ENCODE measurements around the gene ZNF689. TPM values are rescaled to one million over a fixed set of nuclear protein-coding genes. Genes with fewer than 3 reads are reported as not detected.

Gene ZNF689
- total and polyA plus RNA-seq, 2 of the 13 experiments (the other 11 are each of a cell fraction or from before 2014, with no cell fraction given) = 9.7 to 19.5 TPM

DNA sequence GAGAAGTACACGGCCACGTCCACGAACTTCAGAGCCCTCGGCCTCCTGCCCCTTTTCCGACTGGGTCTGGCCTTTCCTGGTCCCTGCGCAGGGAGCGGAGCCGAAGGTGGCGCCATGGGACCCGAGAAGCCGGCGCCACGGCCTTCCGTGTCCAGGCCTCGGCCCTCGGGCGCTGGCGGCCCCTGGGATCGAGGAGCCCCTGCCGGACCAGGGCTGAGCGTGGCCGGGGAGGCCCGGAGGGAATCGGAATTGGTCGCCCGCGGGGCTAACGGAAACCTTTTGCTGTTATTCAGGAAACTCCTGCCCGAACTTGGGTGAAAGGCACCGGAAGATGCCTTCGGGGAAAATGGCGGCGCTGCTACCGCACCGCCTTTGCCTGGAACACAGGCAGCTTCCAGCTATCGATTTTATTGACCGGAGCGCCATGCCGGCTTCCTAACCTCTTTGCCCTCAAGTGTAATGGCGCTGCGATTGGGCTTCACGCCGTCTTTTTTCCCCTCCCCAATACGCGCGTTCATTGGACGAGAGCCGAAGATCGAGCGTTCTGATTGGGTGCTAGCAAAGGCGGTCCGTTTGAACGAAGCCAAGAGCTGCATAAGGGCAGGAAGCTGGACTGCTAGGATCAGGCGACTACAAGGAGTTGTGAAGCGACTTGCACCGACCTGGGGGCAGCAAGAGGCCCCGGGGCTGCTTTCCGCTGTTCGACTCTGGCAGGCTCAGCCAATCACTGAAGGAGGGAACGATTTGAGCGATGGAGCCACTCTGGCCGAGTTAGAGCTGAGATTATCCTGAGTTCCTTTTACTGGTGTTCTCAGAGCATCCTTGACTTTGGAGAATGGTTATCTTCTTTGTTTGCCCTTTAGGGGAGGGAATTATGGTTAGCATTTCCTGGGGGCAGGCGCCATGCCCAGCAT is at the start of gene ZNF689 (continued):
- TF ChIP-seq IRF2 (CRISPR knock-in tag; IDR thresholded peaks at IDR 0.05) (peak; percentile 94), ZNF510 (CRISPR knock-in tag; IDR thresholded peaks at IDR 0.05; ENCODE audit: low read depth) (peak; percentile 84; the same call in 1 of the 2 replicates), THAP11 (CRISPR knock-in tag; IDR thresholded peaks at IDR 0.05) (peak; percentile 94), PHF21A (CRISPR knock-in tag; IDR thresholded peaks at IDR 0.05) (peak; percentile 82), SMAD3 (CRISPR knock-in tag; IDR thresholded peaks at IDR 0.05) (peak; percentile 83; the same call in 1 of the 2 replicates), ZNF337 (CRISPR knock-in tag; IDR thresholded peaks at IDR 0.05; ENCODE audit: borderline replicate concordance, low read depth) (peak; percentile 97; the same call in 1 of the 2 replicates), SOX5 (CRISPR knock-in tag; IDR thresholded peaks at IDR 0.05; ENCODE audit: borderline replicate concordance) (peak; percentile 55), NFE2 (CRISPR knock-in tag; IDR thresholded peaks at IDR 0.05) (no peak), SPEN (CRISPR knock-in tag; IDR thresholded peaks at IDR 0.05; ENCODE audit: low read depth) (peak; percentile 94), CHD4 (IDR thresholded peaks at IDR 0.05; ENCODE audit: borderline replicate concordance, low read length) (no peak), NR1H2 (CRISPR knock-in tag; IDR thresholded peaks at IDR 0.05; ENCODE audit: borderline replicate concordance, low read depth) (peak; percentile 10), MEIS1 (CRISPR knock-in tag; IDR thresholded peaks at IDR 0.05; ENCODE audit: borderline replicate concordance) (peak; percentile 13; the same call in 1 of the 2 replicates), MEIS2 (CRISPR knock-in tag; IDR thresholded peaks at IDR 0.05) (peak; percentile 38), TP53 (CRISPR knock-in tag; conservative IDR thresholded peaks at IDR 0.05) (no peak), ZNF121 (CRISPR knock-in tag; IDR thresholded peaks at IDR 0.05) (peak; percentile 44; the same call in 1 of the 2 replicates), ZKSCAN1 (IDR thresholded peaks at IDR 0.05; ENCODE audit: low read length) (peak; percentile 53), E2F5 (CRISPR knock-in tag; conservative IDR thresholded peaks at IDR 0.05) (peak; percentile 96), STAG1 (CRISPR knock-in tag; IDR thresholded peaks at IDR 0.05) (peak; percentile 10; the same call in 1 of the 2 replicates)
- TF ChIP-seq, protein P1, sequence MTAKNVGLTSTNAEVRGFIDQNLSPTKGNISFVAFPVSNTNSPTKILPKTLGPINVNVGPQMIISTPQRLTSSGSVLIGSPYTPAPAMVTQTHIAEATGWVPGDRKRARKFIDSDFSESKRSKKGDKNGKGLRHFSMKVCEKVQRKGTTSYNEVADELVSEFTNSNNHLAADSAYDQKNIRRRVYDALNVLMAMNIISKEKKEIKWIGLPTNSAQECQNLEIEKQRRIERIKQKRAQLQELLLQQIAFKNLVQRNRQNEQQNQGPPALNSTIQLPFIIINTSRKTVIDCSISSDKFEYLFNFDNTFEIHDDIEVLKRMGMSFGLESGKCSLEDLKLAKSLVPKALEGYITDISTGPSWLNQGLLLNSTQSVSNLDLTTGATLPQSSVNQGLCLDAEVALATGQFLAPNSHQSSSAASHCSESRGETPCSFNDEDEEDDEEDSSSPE (CRISPR knock-in tag; IDR thresholded peaks at IDR 0.05) = peak; percentile 99
- TF ChIP-seq, protein P2, sequence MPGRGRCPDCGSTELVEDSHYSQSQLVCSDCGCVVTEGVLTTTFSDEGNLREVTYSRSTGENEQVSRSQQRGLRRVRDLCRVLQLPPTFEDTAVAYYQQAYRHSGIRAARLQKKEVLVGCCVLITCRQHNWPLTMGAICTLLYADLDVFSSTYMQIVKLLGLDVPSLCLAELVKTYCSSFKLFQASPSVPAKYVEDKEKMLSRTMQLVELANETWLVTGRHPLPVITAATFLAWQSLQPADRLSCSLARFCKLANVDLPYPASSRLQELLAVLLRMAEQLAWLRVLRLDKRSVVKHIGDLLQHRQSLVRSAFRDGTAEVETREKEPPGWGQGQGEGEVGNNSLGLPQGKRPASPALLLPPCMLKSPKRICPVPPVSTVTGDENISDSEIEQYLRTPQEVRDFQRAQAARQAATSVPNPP (CRISPR knock-in tag; IDR thresholded peaks at IDR 0.05) = peak; percentile 85
- TF ChIP-seq, protein P3, sequence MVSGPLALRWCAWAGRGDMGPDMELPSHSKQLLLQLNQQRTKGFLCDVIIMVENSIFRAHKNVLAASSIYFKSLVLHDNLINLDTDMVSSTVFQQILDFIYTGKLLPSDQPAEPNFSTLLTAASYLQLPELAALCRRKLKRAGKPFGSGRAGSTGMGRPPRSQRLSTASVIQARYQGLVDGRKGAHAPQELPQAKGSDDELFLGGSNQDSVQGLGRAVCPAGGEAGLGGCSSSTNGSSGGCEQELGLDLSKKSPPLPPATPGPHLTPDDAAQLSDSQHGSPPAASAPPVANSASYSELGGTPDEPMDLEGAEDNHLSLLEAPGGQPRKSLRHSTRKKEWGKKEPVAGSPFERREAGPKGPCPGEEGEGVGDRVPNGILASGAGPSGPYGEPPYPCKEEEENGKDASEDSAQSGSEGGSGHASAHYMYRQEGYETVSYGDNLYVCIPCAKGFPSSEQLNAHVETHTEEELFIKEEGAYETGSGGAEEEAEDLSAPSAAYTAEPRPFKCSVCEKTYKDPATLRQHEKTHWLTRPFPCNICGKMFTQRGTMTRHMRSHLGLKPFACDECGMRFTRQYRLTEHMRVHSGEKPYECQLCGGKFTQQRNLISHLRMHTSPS (CRISPR knock-in tag; IDR thresholded peaks at IDR 0.05; ENCODE audit: low read depth) = peak; percentile 23; the same call in 1 of the 2 replicates
- TF ChIP-seq, protein P4, sequence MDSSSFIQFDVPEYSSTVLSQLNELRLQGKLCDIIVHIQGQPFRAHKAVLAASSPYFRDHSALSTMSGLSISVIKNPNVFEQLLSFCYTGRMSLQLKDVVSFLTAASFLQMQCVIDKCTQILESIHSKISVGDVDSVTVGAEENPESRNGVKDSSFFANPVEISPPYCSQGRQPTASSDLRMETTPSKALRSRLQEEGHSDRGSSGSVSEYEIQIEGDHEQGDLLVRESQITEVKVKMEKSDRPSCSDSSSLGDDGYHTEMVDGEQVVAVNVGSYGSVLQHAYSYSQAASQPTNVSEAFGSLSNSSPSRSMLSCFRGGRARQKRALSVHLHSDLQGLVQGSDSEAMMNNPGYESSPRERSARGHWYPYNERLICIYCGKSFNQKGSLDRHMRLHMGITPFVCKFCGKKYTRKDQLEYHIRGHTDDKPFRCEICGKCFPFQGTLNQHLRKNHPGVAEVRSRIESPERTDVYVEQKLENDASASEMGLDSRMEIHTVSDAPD (CRISPR knock-in tag; IDR thresholded peaks at IDR 0.05) = 0 out of 2 replicates have a peak, but pooled peaks have one; percentile 85

Measured in HepG2 (cell line).